ENCODE data around the gene TRMT10A. TPM values are rescaled to one million over a fixed set of nuclear protein-coding genes. Genes with fewer than 3 reads are reported as not detected.

The TRMT10A gene
- total and polyA plus RNA-seq, 2 donors (not counting 3 experiments of a cell fraction or from before 2014, with no cell fraction given) = 1.7 to 8.4 TPM

- POLR2A ChIA-PET = no interaction called here
Observed at GRCh38 chr4:99593781-99594641, 30.2 kb upstream of the TRMT10A start.

More at GRCh38 chr4:99593781-99594641, 30.2 kb upstream of the TRMT10A start:
- Histone ChIP-seq H3K4me1 (ENCODE audit: control insufficient read depth, extremely low read depth, insufficient read depth, low read length) (no peaks in the 10 kb centered on the region), H2AFZ (ENCODE audit: low read depth, low read length) (no peak overlapping the region), H3K36me3 (ENCODE audit: control insufficient read depth in 2 of 2, extremely low read depth in 1 of 2, insufficient read depth in 2 of 2, low read length in 2 of 2) (no peaks in the 10 kb centered on the region), H3K9me3 (replicated peaks; ENCODE audit: control insufficient read depth, insufficient read depth, low read length) (no peaks in the 10 kb centered on the region), H4K20me1 (replicated peaks; ENCODE audit: control insufficient read depth, extremely low read depth, insufficient read depth, low read length) (no peaks in the 10 kb centered on the region), H3K27ac (ENCODE audit: insufficient read depth, low read depth, low read length) (no peak overlapping the region), H3K27me3 (ENCODE audit: control insufficient read depth in 2 of 2, insufficient read depth in 2 of 2, low read length in 2 of 2) (no peaks in the 10 kb centered on the region), H3K4me3 (replicated peaks in 1 of 3; ENCODE audit: insufficient read depth in 1 of 3, low read depth in 1 of 3, low read length in 3 of 3) (no peak overlapping the region), H3K9ac (replicated peaks; ENCODE audit: extremely low read depth, insufficient read depth, low read length) (no peak overlapping the region), H3K9me1 (replicated peaks; ENCODE audit: control insufficient read depth, extremely low read depth, insufficient read depth, low read length) (no peaks in the 10 kb centered on the region), H3K4me2 (ENCODE audit: insufficient read depth, low read length) (no peak overlapping the region), H3K79me2 (ENCODE audit: control insufficient read depth, insufficient read depth, low read length) (no peaks in the 10 kb centered on the region)
- no peak for TF ChIP-seq POLR2AphosphoS5 (IDR thresholded peaks at IDR 0.05; ENCODE audit: insufficient read depth, low read depth, low read length)
- no peak for TF ChIP-seq MYC (IDR thresholded peaks at IDR 0.05; ENCODE audit: low read depth, low read length)
- no peak for TF ChIP-seq CTCF (IDR thresholded peaks at IDR 0.05; ENCODE audit: extremely low read depth in 1 of 2, insufficient read depth in 1 of 2, low read depth in 1 of 2, low read length in 2 of 2)
- no peak for TF ChIP-seq JUN (IDR thresholded peaks at IDR 0.05; ENCODE audit: borderline replicate concordance, insufficient read depth, insufficient read length, low read depth)
- no peak for TF ChIP-seq EZH2 (IDR thresholded peaks at IDR 0.05; ENCODE audit: borderline replicate concordance, low read depth, low read length, severe bottlenecking)
- no peak for TF ChIP-seq POLR2A (IDR thresholded peaks at IDR 0.05; ENCODE audit: low read depth, low read length)
- no peak for TF ChIP-seq GATA2 (IDR thresholded peaks at IDR 0.05; ENCODE audit: insufficient read depth, insufficient read length, low read depth, low read length)
- no peak for TF ChIP-seq FOS (IDR thresholded peaks at IDR 0.05; ENCODE audit: borderline replicate concordance, insufficient read depth, low read length)
- TF ChIP-seq MAX (IDR thresholded peaks at IDR 0.05; ENCODE audit: insufficient read depth, insufficient read length) = no peak
- CTCF ChIA-PET = no interaction called here
- no TSS peak for BruUV-seq (replicated peaks)
- dilution Hi-C loops (cut with MboI; ENCODE audit: extremely low pct_ligation_motif_present, low sequenced_read_pairs) = no loop called here
- intact Hi-C loops (cut with micrococcal nuclease) = no loop called here
- DNase-seq (ENCODE audit: low read depth, low spot score) (no peak), FAIRE-seq (no peak)
